Urinary bladder (tissue), 4 donors: ENCODE data around the gene RAP1GDS1. TPM values are rescaled to one million over a fixed set of nuclear protein-coding genes. Genes with fewer than 3 reads are reported as not detected.

ENCODE experiments used
- DNase-seq: peaks from one replicate; pipeline ENCODE4 v3.0.0-alpha.2; 2015; ENCODE audit errors: extremely low spot score
- H3K27ac ChIP-seq: one replicate; pipeline ENCODE4 v1.5.1; 2013; ENCODE audit warnings: low read depth, mild to moderate bottlenecking, moderate library complexity
- H3K36me3 ChIP-seq: one replicate; pipeline ENCODE4 v1.6.1; 2013; ENCODE audit warnings: mild to moderate bottlenecking, moderate library complexity; ENCODE audit not compliant: insufficient read depth
- H3K4me1 ChIP-seq: one replicate; pipeline ENCODE4 v1.6.1; 2013; ENCODE audit warnings: mild to moderate bottlenecking, moderate library complexity; ENCODE audit not compliant: insufficient read depth
- H3K4me3 ChIP-seq: one replicate; pipeline ENCODE4 v1.5.1; 2013; ENCODE audit warnings: low read depth, low read length
- WGBS: extraction: QIAGEN DNeasy Blood & Tissue Kit; methylation state at CpG from one replicate; pipeline ENCODE4 v1.1.7; 2013; 5-methylcytosine and 5-hydroxymethylcytosine counted together
- polyA plus RNA-seq: library from polyadenylated mRNA; stranded (reverse); fragments of 200-250 nt; gene quantifications from one replicate; pipeline ENCODE4 v1.2.3, GENCODE V29; 2013
- total RNA-seq: library from RNA; depleted of rRNA; stranded (reverse); fragments of >200 nt; gene quantifications from one replicate; pipeline ENCODE4 v1.2.3, GENCODE V29; 2014
- donor health status: healthy with polysubstance abuse.
- donor health status: healthy.

RAP1GDS1 gene
- total RNA-seq (61.6 TPM), polyA plus RNA-seq (25.9 TPM)

DNA sequence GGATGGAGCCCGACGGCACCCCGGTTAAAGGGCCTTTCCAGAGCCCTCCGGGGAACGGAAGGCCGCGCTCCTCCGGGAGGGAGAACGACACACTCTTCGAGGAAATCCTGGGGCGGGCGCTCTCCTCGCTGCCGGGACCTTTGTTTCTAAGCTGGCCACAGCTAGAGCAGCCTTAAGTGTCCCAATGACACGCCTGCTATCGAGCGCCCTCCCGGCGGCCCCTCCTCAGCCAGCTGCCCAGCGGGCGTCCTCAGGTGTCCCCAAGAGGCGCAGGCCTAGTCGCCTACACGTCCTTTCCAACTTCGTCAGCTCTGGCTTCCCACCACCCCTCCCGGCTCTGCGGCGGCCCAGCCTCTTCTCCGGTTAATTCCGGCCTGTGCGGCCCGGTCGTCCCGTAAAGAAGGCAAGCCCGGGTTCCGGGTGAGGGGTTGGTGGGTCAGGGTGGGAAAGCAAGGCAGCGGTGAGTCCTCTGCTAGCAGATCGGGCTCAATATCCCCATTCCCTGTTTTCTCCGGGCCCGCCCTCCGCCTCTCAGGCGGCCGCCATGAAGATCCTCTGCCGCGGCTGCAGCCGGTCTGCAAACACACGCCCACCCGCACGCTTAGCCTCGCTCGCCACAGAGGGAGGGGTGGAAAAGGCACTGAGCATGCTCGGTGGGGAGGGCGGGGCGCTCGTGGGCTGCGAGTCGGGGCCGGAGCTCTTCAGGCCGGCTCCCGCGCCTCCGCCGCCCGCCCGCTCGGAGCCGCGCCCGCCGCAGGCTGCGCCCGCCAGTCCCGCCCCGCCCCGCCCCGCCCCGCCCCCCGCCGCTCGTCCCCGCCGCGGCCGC is at the start of gene RAP1GDS1:
Gene RAP1GDS1, plus strand, starts transcription at position 806 of the 826 bp plus-strand sequence. CDS start 182 bp downstream, outside the sequence.
- Histone ChIP-seq H3K4me3 (peak within 1 kb of the TSS; percentile 97), H3K4me1 (peaks cover 3% of the 10 kb centered on the region), H3K36me3 (no peaks in the 10 kb centered on the region), H3K27ac (peak within 1 kb of the TSS; percentile 94)
- WGBS = under 1% methylated on average over 76 of the region's 84 CpGs
- peak; percentile 89 for DNase-seq

GRCh38 chr4:98222306-98222705 is 38.9 kb upstream of the RAP1GDS1 start:
- H3K36me3 ChIP-seq = no peaks in the 10 kb centered on the region
- WGBS = 71% methylated on average over 2 of the region's 2 CpGs
- no peak for DNase-seq
- no peaks in the 10 kb centered on the region for H3K4me1 ChIP-seq
- no peak overlapping the region for H3K27ac ChIP-seq
- H3K4me3 ChIP-seq = no peak overlapping the region

GRCh38 chr4:98226396-98226795 is 34.8 kb upstream of the RAP1GDS1 start:
- Histone ChIP-seq H3K36me3 (no peaks in the 10 kb centered on the region), H3K4me1 (no peaks in the 10 kb centered on the region), H3K27ac (no peak overlapping the region), H3K4me3 (no peak overlapping the region)
- 85% methylated on average over 6 of the region's 6 CpGs for WGBS
- DNase-seq = no peak

DNA sequence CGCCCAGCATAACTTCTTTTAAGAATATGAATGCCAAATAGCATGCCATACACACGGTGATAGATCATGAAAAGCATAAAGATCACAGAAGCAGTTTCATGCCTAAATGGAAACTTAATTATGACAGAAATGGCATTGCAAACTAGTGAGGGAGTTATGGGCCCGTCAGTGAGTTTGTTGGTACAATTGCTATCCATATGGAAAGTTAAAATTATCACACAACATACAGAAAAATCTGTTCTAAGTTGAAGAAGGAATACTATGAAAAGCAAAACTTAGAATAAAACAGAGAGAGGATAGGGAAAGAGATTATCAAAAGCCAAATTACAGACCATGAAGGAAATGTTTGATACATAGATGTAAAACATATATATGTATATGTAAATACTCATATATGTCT is 30.2 kb upstream of the RAP1GDS1 start:
- WGBS = 91% methylated on average over 3 of the region's 3 CpGs
- no peak for DNase-seq
- no peak overlapping the region for H3K4me3 ChIP-seq
- H3K4me1 ChIP-seq = no peaks in the 10 kb centered on the region
- no peak overlapping the region for H3K27ac ChIP-seq
- no peaks in the 10 kb centered on the region for H3K36me3 ChIP-seq

DNA sequence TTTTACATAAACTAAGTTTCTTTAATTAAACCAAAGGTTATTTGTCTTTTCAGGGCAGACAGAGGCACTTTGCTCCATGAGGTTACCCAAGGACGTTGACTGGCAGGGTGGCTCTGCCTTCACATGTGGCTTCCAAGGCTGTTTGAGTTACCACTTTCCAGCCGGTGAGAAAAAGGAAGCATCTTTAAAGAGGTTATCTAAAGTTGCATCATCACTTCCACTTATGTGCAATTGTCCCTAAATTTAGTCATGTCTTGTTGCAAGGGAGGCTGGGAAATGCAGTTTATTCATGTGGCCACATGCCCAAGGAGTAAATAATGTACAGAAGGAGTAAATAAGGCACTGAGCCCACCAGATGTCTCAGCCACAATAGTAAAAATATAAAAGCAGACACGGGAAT is 29.0 kb upstream of the RAP1GDS1 start:
- no peaks in the 10 kb centered on the region for H3K36me3 ChIP-seq
- no peak overlapping the region for H3K27ac ChIP-seq
- no peak for DNase-seq
- WGBS = 52% methylated on average over 3 of the region's 3 CpGs
- no peak overlapping the region for H3K4me3 ChIP-seq
- no peaks in the 10 kb centered on the region for H3K4me1 ChIP-seq

- no peaks in the 10 kb centered on the region for H3K4me1 ChIP-seq
- DNase-seq = no peak
- H3K36me3 ChIP-seq = no peaks in the 10 kb centered on the region
- no peak overlapping the region for H3K4me3 ChIP-seq
- WGBS = 77% methylated on average over 3 of the region's 3 CpGs
- H3K27ac ChIP-seq = no peak overlapping the region
Measured at GRCh38 chr4:98237204-98237603, 24.0 kb upstream of the RAP1GDS1 start.

- no peak for DNase-seq
- Histone ChIP-seq H3K27ac (no peak overlapping the region), H3K4me1 (no peaks in the 10 kb centered on the region), H3K36me3 (no peaks in the 10 kb centered on the region), H3K4me3 (no peak overlapping the region)
- 62% methylated on average over 1 of the region's 1 CpG for WGBS
Measured at GRCh38 chr4:98242063-98242462, 19.1 kb upstream of the RAP1GDS1 start.

GRCh38 chr4:98242538-98242937 is 18.6 kb upstream of the RAP1GDS1 start:
- Histone ChIP-seq H3K27ac (no peak overlapping the region), H3K36me3 (no peaks in the 10 kb centered on the region), H3K4me1 (no peaks in the 10 kb centered on the region), H3K4me3 (no peak overlapping the region)
- DNase-seq = no peak
- 38% methylated on average over 2 of the region's 2 CpGs for WGBS

- 84% methylated on average over 4 of the region's 4 CpGs for WGBS
- no peak for DNase-seq
- H3K27ac ChIP-seq = no peak overlapping the region
- H3K4me3 ChIP-seq = no peak overlapping the region
- no peaks in the 10 kb centered on the region for H3K36me3 ChIP-seq
- H3K4me1 ChIP-seq = no peaks in the 10 kb centered on the region
Measured at GRCh38 chr4:98245226-98245625, 16.0 kb upstream of the RAP1GDS1 start.

- DNase-seq = no peak
Measured at GRCh38 chr4:98248934-98249333, 12.2 kb upstream of the RAP1GDS1 start.

GRCh38 chr4:98249831-98250230 is 11.4 kb upstream of the RAP1GDS1 start:
- Histone ChIP-seq H3K4me3 (no peak overlapping the region), H3K27ac (no peak overlapping the region), H3K4me1 (no peaks in the 10 kb centered on the region), H3K36me3 (no peaks in the 10 kb centered on the region)
- WGBS = 83% methylated on average over 1 of the region's 1 CpG
- no peak for DNase-seq

More at GRCh38 chr4:98248934-98249333, 12.2 kb upstream of the RAP1GDS1 start:
- no peak overlapping the region for H3K4me3 ChIP-seq
- no peaks in the 10 kb centered on the region for H3K36me3 ChIP-seq
- H3K27ac ChIP-seq = no peak overlapping the region
- no peaks in the 10 kb centered on the region for H3K4me1 ChIP-seq

DNA sequence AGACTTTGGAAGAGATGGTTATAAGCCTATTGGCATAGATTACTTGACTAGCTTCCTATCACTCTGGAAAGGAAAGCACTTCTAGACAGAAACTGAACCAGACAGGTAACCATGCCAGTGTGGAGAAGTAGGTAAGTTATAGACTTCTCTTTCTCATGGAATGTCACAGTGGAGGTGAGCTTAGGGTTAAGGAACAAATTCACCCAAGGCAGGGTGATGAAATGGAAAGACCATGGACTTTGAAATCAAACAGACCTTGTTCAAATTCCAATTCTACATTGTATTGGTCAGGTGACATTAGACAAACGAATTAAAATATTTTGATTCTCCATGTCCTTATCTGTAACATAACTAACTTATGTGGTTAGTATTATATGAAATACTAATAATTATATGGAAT is 7.7 kb upstream of the RAP1GDS1 start:
- 86% methylated on average over 1 of the region's 1 CpG for WGBS
- no peaks in the 10 kb centered on the region for H3K4me1 ChIP-seq
- H3K4me3 ChIP-seq = no peak overlapping the region
- H3K36me3 ChIP-seq = no peaks in the 10 kb centered on the region
- DNase-seq = no peak
- H3K27ac ChIP-seq = no peak overlapping the region

DNA sequence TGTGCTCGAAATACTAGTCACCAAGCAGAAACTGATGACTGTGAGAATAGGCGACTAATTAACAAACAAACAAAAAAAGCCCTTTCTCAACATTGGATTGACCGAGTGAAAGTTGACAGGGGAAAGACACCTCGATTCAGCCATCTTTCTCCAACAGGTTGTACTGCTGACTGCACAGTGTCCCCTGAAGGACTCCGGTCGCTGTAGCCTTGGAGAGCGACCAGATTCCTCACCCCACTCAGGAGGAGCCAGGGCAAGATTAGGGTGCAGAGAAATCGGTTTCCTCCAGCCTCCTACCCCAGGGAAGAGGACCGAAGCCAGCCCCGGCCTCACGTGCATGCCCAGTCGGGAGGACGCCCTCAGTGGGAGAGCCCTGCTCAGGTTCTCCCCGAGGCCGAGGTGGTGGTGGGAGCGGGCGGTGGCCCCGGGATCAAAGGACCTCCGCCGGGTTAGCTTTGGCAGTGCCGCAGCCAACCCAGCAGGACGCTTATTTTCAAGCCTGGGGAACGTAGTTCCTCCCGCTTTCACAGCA is 1.1 kb upstream of the RAP1GDS1 start:
- no peaks in the 10 kb centered on the region for H3K36me3 ChIP-seq
- H3K27ac ChIP-seq = peak overlapping the region; percentile 94
- peak; percentile 13 for DNase-seq
- peaks cover 3% of the 10 kb centered on the region for H3K4me1 ChIP-seq
- WGBS = 1% methylated on average over 24 of the region's 24 CpGs
- peak overlapping the region; percentile 97 for H3K4me3 ChIP-seq
